HUES48 (cell line): ENCODE data around the gene SMC4.

Experiments
- H3K27ac ChIP-seq: one replicate; pipeline ENCODE4 v1.7.0; 2013; ENCODE audit warnings: low read depth, low read length, inconsistent platforms
- H3K27me3 ChIP-seq: 2 replicates; pipeline ENCODE4 v1.6.1; 2013; ENCODE audit warnings: mild to moderate bottlenecking, low read length; ENCODE audit not compliant: control insufficient read depth, insufficient read depth
- H3K36me3 ChIP-seq: 2 replicates; pipeline ENCODE4 v1.6.1; 2013; ENCODE audit warnings: low read length; ENCODE audit not compliant: control insufficient read depth, insufficient read depth
- H3K4me1 ChIP-seq: 2 replicates; pipeline ENCODE4 v1.6.1; 2013; ENCODE audit warnings: mild to moderate bottlenecking, low read length; ENCODE audit not compliant: control insufficient read depth, insufficient read depth
- H3K4me3 ChIP-seq: 2 replicates; pipeline ENCODE4 v1.5.1; 2013; ENCODE audit warnings: mild to moderate bottlenecking, low read depth, low read length
- H3K9ac ChIP-seq: 2 replicates; pipeline ENCODE4 v1.6.1; 2013; ENCODE audit warnings: mild to moderate bottlenecking, low read depth, low read length, moderate library complexity
- H3K9me3 ChIP-seq: 2 replicates; pipeline ENCODE4 v1.6.1; 2013; ENCODE audit warnings: low read length; ENCODE audit not compliant: control insufficient read depth, insufficient read depth

Gene SMC4

GRCh38 chr3:160460033-160460432 is 60.6 kb downstream of the SMC4 start:
- H3K27ac ChIP-seq: no peak overlapping the region
- peaks cover 6% of the 10 kb centered on the region; the same call in 1 of the 2 replicates for H3K27me3 ChIP-seq
- no peaks in the 10 kb centered on the region for H3K4me1 ChIP-seq
- H3K9ac ChIP-seq: no peak overlapping the region
- H3K4me3 ChIP-seq: no peak overlapping the region
- H3K9me3 ChIP-seq: no peaks in the 10 kb centered on the region
- no peaks in the 10 kb centered on the region for H3K36me3 ChIP-seq

DNA sequence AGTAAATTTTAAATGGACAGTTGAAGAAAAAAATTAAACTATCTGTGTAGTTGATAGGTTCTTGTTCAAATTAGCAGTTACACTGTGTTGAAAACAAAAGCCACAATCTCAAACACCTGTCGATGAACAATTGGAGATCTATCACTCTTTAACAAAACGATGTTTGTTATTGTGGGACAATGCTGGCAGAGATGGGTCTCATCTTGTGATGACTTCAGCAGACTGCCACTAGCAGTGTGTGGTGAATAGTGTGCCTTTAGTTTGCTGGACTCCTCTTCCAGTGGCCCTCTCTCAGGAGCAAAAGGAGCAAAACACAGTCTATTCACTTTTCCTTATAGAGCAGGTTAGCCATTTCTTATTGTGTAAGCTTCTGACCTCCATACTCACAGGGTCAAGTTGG is 64.9 kb downstream of the SMC4 start:
- H3K9ac ChIP-seq: no peak overlapping the region
- no peak overlapping the region for H3K27ac ChIP-seq
- no peaks in the 10 kb centered on the region for H3K4me1 ChIP-seq
- H3K9me3 ChIP-seq: no peaks in the 10 kb centered on the region
- no peak overlapping the region for H3K4me3 ChIP-seq
- H3K27me3 ChIP-seq: peaks cover 6% of the 10 kb centered on the region; the same call in 1 of the 2 replicates
- no peaks in the 10 kb centered on the region for H3K36me3 ChIP-seq

GRCh38 chr3:160464971-160465370 is 65.5 kb downstream of the SMC4 start:
- H3K36me3 ChIP-seq: no peaks in the 10 kb centered on the region
- H3K9ac ChIP-seq: no peak overlapping the region
- H3K27me3 ChIP-seq: peaks cover 6% of the 10 kb centered on the region; the same call in 1 of the 2 replicates
- H3K4me3 ChIP-seq: no peak overlapping the region
- H3K4me1 ChIP-seq: no peaks in the 10 kb centered on the region
- H3K9me3 ChIP-seq: no peaks in the 10 kb centered on the region
- H3K27ac ChIP-seq: no peak overlapping the region

GRCh38 chr3:160470181-160470580 is 70.7 kb downstream of the SMC4 start:
- Histone ChIP-seq H3K27me3 (no peaks in the 10 kb centered on the region), H3K9ac (no peak overlapping the region), H3K36me3 (no peaks in the 10 kb centered on the region), H3K9me3 (peaks cover 12% of the 10 kb centered on the region; the same call in 1 of the 2 replicates), H3K4me3 (no peak overlapping the region), H3K4me1 (no peaks in the 10 kb centered on the region), H3K27ac (no peak overlapping the region)

DNA sequence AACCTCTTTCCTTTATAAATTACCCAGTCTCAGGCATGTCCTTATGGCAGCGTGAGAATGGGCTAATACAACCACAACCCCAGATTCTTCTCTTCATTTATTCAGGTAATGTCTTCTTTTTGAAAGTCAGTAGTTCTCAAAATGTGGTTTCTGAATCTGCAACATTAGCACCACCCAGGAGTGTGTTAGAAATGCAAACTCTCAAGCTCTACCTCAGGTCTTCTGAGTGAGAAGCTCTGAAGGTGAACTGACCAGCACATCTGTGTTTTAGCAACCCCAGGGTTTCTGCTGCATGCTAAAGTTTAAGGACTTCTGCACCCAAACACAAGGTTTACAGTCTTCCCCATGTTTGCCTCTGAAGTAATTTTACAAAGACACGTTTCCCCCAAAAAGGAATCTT is 72.4 kb downstream of the SMC4 start:
- Histone ChIP-seq H3K4me1 (no peaks in the 10 kb centered on the region), H3K36me3 (no peaks in the 10 kb centered on the region), H3K27ac (no peak overlapping the region), H3K9ac (no peak overlapping the region), H3K27me3 (no peaks in the 10 kb centered on the region), H3K9me3 (peaks cover 12% of the 10 kb centered on the region; the same call in 1 of the 2 replicates), H3K4me3 (no peak overlapping the region)

DNA sequence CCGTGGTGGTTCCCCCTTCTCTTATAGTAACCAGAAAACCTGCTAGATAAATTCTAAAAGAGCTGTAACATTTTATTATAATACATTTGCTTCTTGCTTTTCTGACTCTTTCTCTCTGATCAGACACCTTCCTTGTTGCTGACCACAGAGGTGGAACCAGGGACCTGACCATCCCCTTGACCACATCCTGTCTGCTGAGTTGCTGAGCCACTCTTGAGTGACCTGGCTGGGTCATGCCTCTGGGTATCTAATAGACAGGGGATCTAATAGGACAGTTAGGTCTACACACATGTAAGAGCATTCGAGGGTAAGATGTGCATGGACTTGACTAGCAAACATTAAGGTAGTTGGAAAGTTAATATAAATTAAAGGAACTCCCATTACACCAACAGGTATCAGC is 72.9 kb downstream of the SMC4 start:
- Histone ChIP-seq H3K4me1 (no peaks in the 10 kb centered on the region), H3K9ac (no peak overlapping the region), H3K9me3 (peaks cover 12% of the 10 kb centered on the region; the same call in 1 of the 2 replicates), H3K4me3 (no peak overlapping the region), H3K27me3 (no peaks in the 10 kb centered on the region), H3K36me3 (no peaks in the 10 kb centered on the region), H3K27ac (no peak overlapping the region)

- Histone ChIP-seq H3K9ac (no peak overlapping the region), H3K4me1 (no peaks in the 10 kb centered on the region), H3K27ac (no peak overlapping the region), H3K9me3 (peaks cover 12% of the 10 kb centered on the region; the same call in 1 of the 2 replicates), H3K4me3 (no peak overlapping the region), H3K27me3 (no peaks in the 10 kb centered on the region), H3K36me3 (no peaks in the 10 kb centered on the region)
These were observed 73.8 kb downstream of the SMC4 start for GRCh38 chr3:160473221-160473620.

DNA sequence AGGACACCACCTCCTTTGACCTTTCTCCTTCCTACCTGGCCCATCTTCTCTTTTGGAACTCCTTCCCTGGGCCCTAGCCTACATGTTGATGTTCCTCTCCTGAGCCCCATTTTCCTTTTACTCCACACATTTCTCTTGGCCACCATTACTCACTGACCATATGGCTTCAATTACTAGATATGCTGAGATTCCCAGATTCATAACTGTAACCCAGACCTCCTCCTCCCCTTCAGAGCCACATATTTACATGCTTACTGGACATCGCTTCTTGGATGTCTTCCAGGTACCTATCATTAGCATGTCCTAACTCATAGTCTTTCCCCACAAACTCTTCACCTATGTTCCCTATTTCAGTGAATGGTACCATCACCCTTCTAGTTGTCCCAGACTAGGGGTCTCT is 74.5 kb downstream of the SMC4 start:
- H3K27ac ChIP-seq: no peak overlapping the region
- H3K9me3 ChIP-seq: peaks cover 12% of the 10 kb centered on the region; the same call in 1 of the 2 replicates
- H3K4me3 ChIP-seq: no peak overlapping the region
- H3K9ac ChIP-seq: no peak overlapping the region
- no peaks in the 10 kb centered on the region for H3K27me3 ChIP-seq
- H3K4me1 ChIP-seq: no peaks in the 10 kb centered on the region
- H3K36me3 ChIP-seq: no peaks in the 10 kb centered on the region

- no peak overlapping the region for H3K4me3 ChIP-seq
- no peaks in the 10 kb centered on the region for H3K36me3 ChIP-seq
- H3K4me1 ChIP-seq: no peaks in the 10 kb centered on the region
- H3K9me3 ChIP-seq: peaks cover 12% of the 10 kb centered on the region; the same call in 1 of the 2 replicates
- H3K27me3 ChIP-seq: no peaks in the 10 kb centered on the region
- H3K27ac ChIP-seq: no peak overlapping the region
- no peak overlapping the region for H3K9ac ChIP-seq
These were observed 75.0 kb downstream of the SMC4 start for GRCh38 chr3:160474416-160474838.

GRCh38 chr3:160475153-160475552 is 75.7 kb downstream of the SMC4 start:
- Histone ChIP-seq H3K36me3 (no peaks in the 10 kb centered on the region), H3K4me3 (no peak overlapping the region), H3K9ac (no peak overlapping the region), H3K4me1 (no peaks in the 10 kb centered on the region), H3K27me3 (no peaks in the 10 kb centered on the region), H3K9me3 (peaks cover 10% of the 10 kb centered on the region; the same call in 1 of the 2 replicates), H3K27ac (no peak overlapping the region)

DNA sequence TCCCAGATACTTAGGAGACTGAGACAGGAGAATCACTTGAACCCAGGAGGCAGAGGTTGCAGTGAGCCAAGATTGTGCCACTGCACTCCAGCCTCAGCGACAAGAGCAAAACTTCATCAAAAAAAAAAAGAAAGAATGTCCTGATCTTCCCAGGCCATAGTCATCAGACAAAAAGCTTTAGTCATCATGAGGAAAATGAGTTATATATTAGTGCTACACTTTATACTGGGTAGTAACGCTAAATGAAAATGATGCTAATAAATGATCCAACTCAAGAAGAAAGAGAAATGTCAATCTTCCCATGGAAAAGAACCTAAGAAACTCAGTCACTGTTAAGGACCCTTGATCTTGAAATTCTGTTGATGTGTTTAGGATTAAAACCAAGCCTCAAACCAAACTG is 76.4 kb downstream of the SMC4 start:
- Histone ChIP-seq H3K36me3 (no peaks in the 10 kb centered on the region), H3K9me3 (peaks cover 4% of the 10 kb centered on the region; the same call in 1 of the 2 replicates), H3K4me1 (no peaks in the 10 kb centered on the region), H3K27me3 (no peaks in the 10 kb centered on the region), H3K27ac (no peak overlapping the region), H3K4me3 (no peak overlapping the region), H3K9ac (no peak overlapping the region)

DNA sequence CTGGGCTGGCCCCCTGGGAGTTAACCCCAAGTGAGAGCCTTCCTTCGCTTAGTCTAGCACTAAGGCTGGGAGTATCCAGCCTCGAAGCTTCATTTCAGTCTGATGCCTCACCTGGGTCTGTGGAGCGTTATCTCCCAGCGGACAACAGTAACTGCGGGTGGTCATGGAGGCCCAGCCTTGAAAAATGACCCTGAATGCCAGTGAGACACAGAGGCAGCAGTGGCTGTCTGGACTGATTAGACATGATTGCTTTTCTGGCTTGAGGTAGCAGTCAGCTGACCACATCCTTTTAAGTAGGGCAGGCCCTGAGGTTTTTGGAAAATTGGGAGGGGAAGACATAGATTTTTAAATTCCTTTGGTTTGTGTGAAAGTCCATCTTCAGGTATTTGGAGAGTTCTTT is 78.3 kb downstream of the SMC4 start:
- Histone ChIP-seq H3K9me3 (no peaks in the 10 kb centered on the region), H3K27me3 (no peaks in the 10 kb centered on the region), H3K27ac (no peak overlapping the region), H3K4me3 (no peak overlapping the region), H3K9ac (no peak overlapping the region), H3K36me3 (no peaks in the 10 kb centered on the region), H3K4me1 (no peaks in the 10 kb centered on the region)
